ENCODE measurements around the gene SUSD6.

The SUSD6 gene

GRCh38 chr14:69574263-69574953 lies 37.0 kb upstream of the SUSD6 start, which contains the start of gene CCDC177:
Gene CCDC177 (minus strand): TSS chr14:69574871. CDS start chr14:69573622, 1,249 bp downstream.
- DNase-seq (ENCODE audit: insufficient read length) (peak; percentile 71), FAIRE-seq (peak; percentile 33)
- TF ChIP-seq POLR2A (IDR thresholded peaks at IDR 0.05; ENCODE audit: low read depth, low read length) (no peak), POLR2AphosphoS5 (IDR thresholded peaks at IDR 0.05; ENCODE audit: low read depth, low read length) (no peak), TAF1 (IDR thresholded peaks at IDR 0.05; ENCODE audit: borderline replicate concordance, low read depth, low read length) (no peak)

- FAIRE-seq (no peak), DNase-seq (ENCODE audit: insufficient read length) (no peak)
- TF ChIP-seq POLR2A (IDR thresholded peaks at IDR 0.05; ENCODE audit: low read depth, low read length) (no peak), POLR2AphosphoS5 (IDR thresholded peaks at IDR 0.05; ENCODE audit: low read depth, low read length) (no peak), TAF1 (IDR thresholded peaks at IDR 0.05; ENCODE audit: borderline replicate concordance, low read depth, low read length) (no peak)
These were observed 36.5 kb upstream of the SUSD6 start for GRCh38 chr14:69574954-69575295.

- FAIRE-seq (no peak), DNase-seq (ENCODE audit: insufficient read length) (no peak)
- TF ChIP-seq POLR2AphosphoS5 (IDR thresholded peaks at IDR 0.05; ENCODE audit: low read depth, low read length) (no peak), TAF1 (IDR thresholded peaks at IDR 0.05; ENCODE audit: borderline replicate concordance, low read depth, low read length) (no peak), POLR2A (IDR thresholded peaks at IDR 0.05; ENCODE audit: low read depth, low read length) (no peak)
These were observed 31.9 kb upstream of the SUSD6 start for GRCh38 chr14:69579476-69579875.

GRCh38 chr14:69580009-69580577 lies 31.3 kb upstream of the SUSD6 start:
- DNase-seq (ENCODE audit: insufficient read length) (no peak), FAIRE-seq (peak; percentile 21)
- TF ChIP-seq TAF1 (IDR thresholded peaks at IDR 0.05; ENCODE audit: borderline replicate concordance, low read depth, low read length) = no peak
- TF ChIP-seq POLR2AphosphoS5 (IDR thresholded peaks at IDR 0.05; ENCODE audit: low read depth, low read length) = no peak
- no peak for TF ChIP-seq POLR2A (IDR thresholded peaks at IDR 0.05; ENCODE audit: low read depth, low read length)

- no peak for FAIRE-seq
- TF ChIP-seq TAF1 (IDR thresholded peaks at IDR 0.05; ENCODE audit: borderline replicate concordance, low read depth, low read length) (no peak), POLR2AphosphoS5 (IDR thresholded peaks at IDR 0.05; ENCODE audit: low read depth, low read length) (no peak), POLR2A (IDR thresholded peaks at IDR 0.05; ENCODE audit: low read depth, low read length) (no peak)
- DNase-seq (ENCODE audit: insufficient read length) = no peak
These were observed 30.0 kb upstream of the SUSD6 start for GRCh38 chr14:69581316-69581935.

GRCh38 chr14:69582212-69582611 lies 29.2 kb upstream of the SUSD6 start:
- TF ChIP-seq POLR2AphosphoS5 (IDR thresholded peaks at IDR 0.05; ENCODE audit: low read depth, low read length) (no peak), TAF1 (IDR thresholded peaks at IDR 0.05; ENCODE audit: borderline replicate concordance, low read depth, low read length) (no peak), POLR2A (IDR thresholded peaks at IDR 0.05; ENCODE audit: low read depth, low read length) (no peak)
- DNase-seq (ENCODE audit: insufficient read length) (no peak), FAIRE-seq (no peak)

- DNase-seq (ENCODE audit: insufficient read length) (no peak), FAIRE-seq (no peak)
- TF ChIP-seq POLR2AphosphoS5 (IDR thresholded peaks at IDR 0.05; ENCODE audit: low read depth, low read length) = no peak
- TF ChIP-seq POLR2A (IDR thresholded peaks at IDR 0.05; ENCODE audit: low read depth, low read length) = no peak
- no peak for TF ChIP-seq TAF1 (IDR thresholded peaks at IDR 0.05; ENCODE audit: borderline replicate concordance, low read depth, low read length)
These were observed 28.6 kb upstream of the SUSD6 start for GRCh38 chr14:69582829-69583228.

- TF ChIP-seq TAF1 (IDR thresholded peaks at IDR 0.05; ENCODE audit: borderline replicate concordance, low read depth, low read length) (no peak), POLR2AphosphoS5 (IDR thresholded peaks at IDR 0.05; ENCODE audit: low read depth, low read length) (no peak), POLR2A (IDR thresholded peaks at IDR 0.05; ENCODE audit: low read depth, low read length) (no peak)
- DNase-seq (ENCODE audit: insufficient read length) (no peak), FAIRE-seq (no peak)
These were observed 27.0 kb upstream of the SUSD6 start for GRCh38 chr14:69584389-69584788.

- FAIRE-seq (no peak), DNase-seq (ENCODE audit: insufficient read length) (no peak)
- no peak for TF ChIP-seq TAF1 (IDR thresholded peaks at IDR 0.05; ENCODE audit: borderline replicate concordance, low read depth, low read length)
- TF ChIP-seq POLR2A (IDR thresholded peaks at IDR 0.05; ENCODE audit: low read depth, low read length) = no peak
- no peak for TF ChIP-seq POLR2AphosphoS5 (IDR thresholded peaks at IDR 0.05; ENCODE audit: low read depth, low read length)
These were observed 25.0 kb upstream of the SUSD6 start for GRCh38 chr14:69586404-69586803.

GRCh38 chr14:69587389-69587788 lies 24.0 kb upstream of the SUSD6 start:
- FAIRE-seq = no peak
- TF ChIP-seq POLR2A (IDR thresholded peaks at IDR 0.05; ENCODE audit: low read depth, low read length) = no peak
- no peak for TF ChIP-seq TAF1 (IDR thresholded peaks at IDR 0.05; ENCODE audit: borderline replicate concordance, low read depth, low read length)
- no peak for TF ChIP-seq POLR2AphosphoS5 (IDR thresholded peaks at IDR 0.05; ENCODE audit: low read depth, low read length)
- DNase-seq (ENCODE audit: insufficient read length) = no peak

- DNase-seq (ENCODE audit: insufficient read length) (no peak), FAIRE-seq (no peak)
- TF ChIP-seq POLR2A (IDR thresholded peaks at IDR 0.05; ENCODE audit: low read depth, low read length) (no peak), TAF1 (IDR thresholded peaks at IDR 0.05; ENCODE audit: borderline replicate concordance, low read depth, low read length) (no peak), POLR2AphosphoS5 (IDR thresholded peaks at IDR 0.05; ENCODE audit: low read depth, low read length) (no peak)
These were observed 20.1 kb upstream of the SUSD6 start for GRCh38 chr14:69591317-69591716.
